Esophagus squamous epithelium (tissue), 4 donors: ENCODE results near the gene FAM83F.

Source experiments
- POLR2A ChIP-seq, 4 donors: fragments of 450-650 bp; IDR thresholded peaks; one replicate each; pipeline ENCODE4 v1.6.1; 2017; ENCODE audit warnings: antibody characterized with exemption in 4 of 4, mild to moderate bottlenecking in 4 of 4, moderate library complexity in 3 of 4
- TF ChIP-seq, protein P1 (sequence below), 6 experiments: fragments of 450-650 bp in 4 of 6; fragments of 200-600 bp in 2 of 6; sonication (generic) in 2 of 6; IDR thresholded peaks; one replicate each; pipeline ENCODE4 v1.5.1; 2016 to 2019; ENCODE audit warnings: antibody characterized with exemption in 6 of 6, mild to moderate bottlenecking in 4 of 6, moderate library complexity in 4 of 6

DNA sequence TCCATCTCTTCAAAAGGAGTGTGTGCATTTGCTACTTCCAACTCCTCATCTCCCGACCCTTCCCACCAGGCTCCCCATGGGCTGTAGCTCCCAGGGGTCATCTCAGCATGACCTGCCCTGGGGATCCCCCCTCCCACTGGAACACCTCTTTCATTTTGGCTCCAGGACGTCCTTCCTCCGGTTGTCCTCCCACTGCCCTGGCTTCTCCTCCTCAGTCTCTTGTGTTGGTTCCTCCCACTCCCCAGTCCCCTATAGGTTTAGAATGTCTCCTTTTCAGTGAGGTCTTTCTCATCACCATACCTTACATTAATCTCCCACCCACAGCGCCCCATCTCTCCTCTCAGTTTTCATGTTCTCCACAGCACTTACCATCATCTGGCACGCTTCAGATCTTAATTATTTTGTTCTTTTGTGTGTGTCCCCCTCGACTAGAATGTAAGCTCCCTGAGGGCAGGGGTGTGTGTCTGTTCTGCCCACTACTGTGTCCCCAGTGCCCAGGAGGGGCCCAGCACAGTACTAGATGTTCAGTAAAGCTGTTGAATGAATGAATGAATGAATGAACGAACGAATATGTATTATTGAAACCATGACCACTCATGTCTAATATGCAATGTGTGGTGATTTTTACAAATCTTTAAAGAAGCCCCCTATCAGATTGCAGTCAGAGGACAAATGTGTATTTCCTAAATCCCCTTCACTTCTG lies 36.6 kb upstream of the FAM83F start:
- TF ChIP-seq, protein P1, sequence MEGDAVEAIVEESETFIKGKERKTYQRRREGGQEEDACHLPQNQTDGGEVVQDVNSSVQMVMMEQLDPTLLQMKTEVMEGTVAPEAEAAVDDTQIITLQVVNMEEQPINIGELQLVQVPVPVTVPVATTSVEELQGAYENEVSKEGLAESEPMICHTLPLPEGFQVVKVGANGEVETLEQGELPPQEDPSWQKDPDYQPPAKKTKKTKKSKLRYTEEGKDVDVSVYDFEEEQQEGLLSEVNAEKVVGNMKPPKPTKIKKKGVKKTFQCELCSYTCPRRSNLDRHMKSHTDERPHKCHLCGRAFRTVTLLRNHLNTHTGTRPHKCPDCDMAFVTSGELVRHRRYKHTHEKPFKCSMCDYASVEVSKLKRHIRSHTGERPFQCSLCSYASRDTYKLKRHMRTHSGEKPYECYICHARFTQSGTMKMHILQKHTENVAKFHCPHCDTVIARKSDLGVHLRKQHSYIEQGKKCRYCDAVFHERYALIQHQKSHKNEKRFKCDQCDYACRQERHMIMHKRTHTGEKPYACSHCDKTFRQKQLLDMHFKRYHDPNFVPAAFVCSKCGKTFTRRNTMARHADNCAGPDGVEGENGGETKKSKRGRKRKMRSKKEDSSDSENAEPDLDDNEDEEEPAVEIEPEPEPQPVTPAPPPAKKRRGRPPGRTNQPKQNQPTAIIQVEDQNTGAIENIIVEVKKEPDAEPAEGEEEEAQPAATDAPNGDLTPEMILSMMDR (IDR thresholded peaks at IDR 0.05) = no peak
- no peak for TF ChIP-seq POLR2A (IDR thresholded peaks at IDR 0.05)
